Coronary artery (tissue), 2 donors: ENCODE data around the gene RNF166.

Experiments used
- DNase-seq: peaks from one replicate; pipeline ENCODE4 v3.0.0-alpha.2; 2017; ENCODE audit warnings: low spot score
- H3K27ac ChIP-seq, 2 donors: fragments of 200-600 bp; sonication (generic); one replicate each; pipeline ENCODE4 v1.5.1; 2016 to 2019
- H3K4me3 ChIP-seq: fragments of 200-600 bp; sonication (generic); 2 replicates; pipeline ENCODE4 v1.5.1; 2016; ENCODE audit warnings: mild to moderate bottlenecking, moderate library complexity
- CTCF ChIP-seq: fragments of 200-600 bp; sonication (generic); IDR thresholded peaks from one replicate; pipeline ENCODE4 v1.5.1; 2019; ENCODE audit warnings: antibody characterized with exemption

The RNF166 gene

GRCh38 chr16:88713568-88714419, 7.6 kb upstream of the RNF166 start:
- no peak for DNase-seq

DNA sequence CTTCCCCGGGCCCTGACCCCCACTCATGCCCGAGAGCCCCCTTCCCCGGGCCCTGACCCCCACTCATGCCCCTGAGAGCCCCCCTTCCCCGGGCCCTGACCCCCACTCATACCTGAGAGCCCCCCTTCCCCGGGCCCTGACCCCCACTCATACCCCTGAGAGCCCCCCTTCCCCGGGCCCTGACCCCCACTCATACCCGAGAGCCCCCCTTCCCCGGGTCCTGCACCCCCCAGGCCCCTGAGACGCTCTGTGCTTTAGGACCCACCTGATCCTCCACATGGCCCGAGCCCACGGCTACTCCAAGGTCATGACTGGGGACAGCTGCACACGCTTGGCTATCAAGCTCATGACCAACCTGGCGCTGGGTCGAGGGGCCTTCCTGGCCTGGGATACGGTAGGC, 6.8 kb upstream of the RNF166 start:
- H3K4me3 ChIP-seq: no peak overlapping the region
- no peak for DNase-seq
- H3K27ac ChIP-seq: no peak overlapping the region
- no peak for TF ChIP-seq CTCF

More at GRCh38 chr16:88713568-88714419, 7.6 kb upstream of the RNF166 start:
- no peak overlapping the region for H3K4me3 ChIP-seq
- no peak overlapping the region for H3K27ac ChIP-seq
- no peak for TF ChIP-seq CTCF

DNA sequence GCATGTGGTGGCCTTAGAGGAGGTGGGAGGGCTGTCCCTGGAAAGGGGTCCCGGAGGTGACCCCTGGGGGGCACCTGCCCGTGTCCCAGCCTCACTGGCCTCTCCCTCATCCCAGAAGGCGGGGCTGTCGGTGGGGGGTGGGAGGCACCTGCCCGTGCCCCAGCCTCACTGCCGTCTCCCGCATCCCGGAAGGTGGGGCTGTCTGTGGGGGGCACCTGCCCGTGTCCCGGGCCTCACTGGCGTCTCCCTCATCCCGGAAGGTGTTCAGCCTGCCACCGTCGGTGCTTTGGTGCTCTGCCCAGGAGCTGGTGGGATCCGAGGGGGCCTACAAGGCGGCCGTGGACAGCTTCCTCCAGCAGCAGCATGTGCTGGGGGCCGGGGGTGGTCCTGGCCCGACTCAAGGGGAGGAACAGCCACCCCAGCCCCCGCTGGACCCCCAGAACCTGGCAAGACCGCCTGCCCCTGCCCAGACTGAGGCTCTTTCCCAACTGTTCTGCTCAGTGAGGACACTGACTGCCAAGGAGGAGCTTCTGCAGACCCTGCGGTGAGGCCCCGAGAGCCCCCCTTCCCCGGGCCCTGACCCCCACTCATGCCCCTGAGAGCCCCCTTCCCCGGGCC, 6.3 kb upstream of the RNF166 start:
- no peak for DNase-seq
- H3K27ac ChIP-seq: no peak overlapping the region
- TF ChIP-seq CTCF: no peak
- H3K4me3 ChIP-seq: no peak overlapping the region

GRCh38 chr16:88711750-88712340, 5.6 kb upstream of the RNF166 start:
- H3K27ac ChIP-seq: no peak overlapping the region
- H3K4me3 ChIP-seq: no peak overlapping the region
- DNase-seq: no peak
- no peak for TF ChIP-seq CTCF

GRCh38 chr16:88710556-88710955, 4.3 kb upstream of the RNF166 start:
- DNase-seq: no peak
- Histone ChIP-seq H3K27ac (no peak overlapping the region), H3K4me3 (no peak overlapping the region)
- no peak for TF ChIP-seq CTCF

- H3K4me3 ChIP-seq: peak overlapping the region; percentile 94
- DNase-seq: no peak
- peak overlapping the region in 1 of 2 donors; percentile 91 for H3K27ac ChIP-seq
- TF ChIP-seq CTCF: no peak
Observed at GRCh38 chr16:88706965-88707826, 988 bp upstream of the RNF166 start.
